Measurements from ENCODE around the gene NEMF. TPM values are rescaled to one million over a fixed set of nuclear protein-coding genes. Genes with fewer than 3 reads are reported as not detected.
"Not testable (repeated sequence)": the region's sequence is repeated elsewhere in the genome, so short reads cannot be mapped to it uniquely, and the experiment has no call there.

NEMF gene
- total RNA-seq, 2 donors from 2014 or later, result 49.3 to 61.4 TPM

DNA sequence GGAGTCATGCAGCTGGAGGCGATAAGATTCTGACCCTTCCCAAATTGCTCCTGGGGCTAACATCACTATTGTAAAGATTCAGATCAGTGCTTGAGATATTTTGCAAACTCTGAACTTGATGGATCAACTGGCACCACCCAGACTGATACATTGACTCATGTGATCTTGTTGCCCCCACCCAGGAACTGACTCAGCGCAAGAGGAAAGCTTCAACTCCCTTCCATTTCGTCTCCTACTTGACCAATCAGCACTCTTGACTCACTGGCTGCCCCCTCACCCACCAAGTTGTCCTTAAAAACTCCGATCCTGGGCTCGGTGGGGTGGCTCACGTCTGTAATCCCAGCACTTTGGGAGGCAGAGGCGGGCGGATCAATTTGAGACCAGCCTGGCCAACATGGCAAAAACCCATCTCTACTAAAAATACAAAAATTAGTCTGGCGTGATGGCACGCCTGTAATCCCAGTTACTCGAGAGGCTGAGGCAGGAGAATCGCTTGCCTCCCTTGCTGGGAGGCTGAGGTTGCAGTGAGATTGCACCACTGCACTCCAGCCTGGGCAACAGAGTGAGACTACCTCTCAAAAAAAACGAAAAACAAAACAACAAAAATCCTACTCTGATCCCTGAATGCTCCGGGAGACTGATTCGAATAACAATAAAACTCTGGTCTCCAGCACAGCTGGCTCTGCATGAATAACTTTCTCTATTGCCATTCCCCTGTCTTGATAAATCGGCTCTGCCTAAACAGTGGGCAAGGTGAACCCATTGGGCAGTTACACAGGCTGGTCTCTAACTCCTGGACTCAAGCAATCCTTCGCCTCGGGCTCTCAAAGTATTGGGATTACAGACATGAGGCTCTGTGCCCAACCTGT, 30.5 kb upstream of the NEMF start:
- intact Hi-C loops (cut with DNase I), result loop anchor here in 1 of 2 donors (10.0 kb wide), 1 partner anchor 202 kb away; no protein-coding TSS in a partner anchor
- no peak for DNase-seq (ENCODE audit: low spot score)

DNA sequence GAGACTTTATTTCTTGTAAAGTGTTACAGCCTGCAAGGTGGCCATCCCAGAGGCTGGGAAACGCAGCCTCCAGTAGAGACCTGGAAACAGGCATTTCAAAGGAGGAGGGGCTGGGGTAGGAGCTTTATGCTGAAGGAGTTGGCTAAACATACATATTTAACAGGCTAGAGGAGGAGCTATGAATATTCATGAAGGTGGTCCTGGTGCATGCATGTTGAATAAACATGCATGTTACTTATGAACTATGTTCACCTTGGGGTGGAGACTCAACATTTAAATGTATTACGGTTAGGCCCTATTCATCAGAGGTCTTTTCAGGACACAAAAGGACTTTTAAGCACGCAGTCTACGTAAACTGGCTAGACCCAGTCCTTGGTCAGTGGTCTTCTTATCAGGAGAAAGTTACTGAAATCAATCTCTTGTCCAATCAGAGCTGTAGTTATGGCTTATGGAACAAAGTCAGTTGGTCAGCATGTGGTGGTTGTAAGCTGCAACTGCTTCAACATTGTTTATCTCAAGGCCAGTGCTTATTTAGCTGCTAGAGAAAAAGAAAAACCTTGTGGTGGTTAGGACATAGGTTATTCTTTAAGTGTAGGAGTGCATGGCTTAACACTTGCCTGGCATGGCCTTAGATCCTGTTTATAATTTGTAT, 28.9 kb upstream of the NEMF start:
- intact Hi-C loops (cut with DNase I), result loop anchor here in 1 of 2 donors (10.0 kb wide), 1 partner anchor 203 kb away; no protein-coding TSS in a partner anchor
- no peak for DNase-seq (ENCODE audit: low spot score)

DNA sequence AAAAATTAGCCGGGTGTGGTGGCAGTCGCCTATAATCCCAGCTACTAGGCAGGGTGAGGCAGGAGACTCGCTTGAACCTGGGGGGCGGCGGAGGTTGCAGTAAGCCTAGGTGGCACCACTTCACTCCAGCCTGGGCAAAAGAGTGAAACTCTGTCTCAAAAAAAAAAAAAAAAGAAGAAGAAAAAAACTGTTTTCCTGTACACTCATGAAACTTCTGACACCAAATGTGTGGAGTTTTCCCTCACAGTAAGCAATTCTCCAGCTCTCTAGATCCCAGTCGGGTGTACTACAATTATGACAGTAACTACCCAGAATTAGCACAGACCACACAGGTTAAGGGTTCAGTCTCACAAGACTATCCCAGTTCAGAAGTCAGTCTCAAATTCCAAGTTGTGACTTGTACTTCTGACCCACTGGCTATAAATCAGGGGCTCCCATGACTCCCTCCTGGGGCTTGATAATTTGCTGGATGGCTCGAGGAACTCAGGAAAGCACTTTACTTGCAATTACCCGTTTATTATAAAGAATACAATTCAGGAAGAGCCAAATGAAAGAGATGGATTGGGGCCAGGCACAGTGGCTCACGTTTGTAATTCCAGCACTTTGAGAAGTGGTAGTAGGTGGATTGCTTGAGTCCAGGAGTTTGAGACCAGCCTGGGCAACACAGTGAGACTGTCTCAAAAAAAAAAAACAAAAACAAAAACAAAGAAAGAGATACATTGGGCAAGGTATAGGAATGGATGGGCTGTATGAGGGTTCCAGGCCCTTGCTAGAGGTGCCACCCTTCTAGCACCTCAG, 27.9 kb upstream of the NEMF start:
- no peak for DNase-seq (ENCODE audit: low spot score)
- intact Hi-C loops (cut with DNase I), result loop anchor here in 1 of 2 donors (10.0 kb wide), 1 partner anchor 204 kb away; no protein-coding TSS in a partner anchor

DNA sequence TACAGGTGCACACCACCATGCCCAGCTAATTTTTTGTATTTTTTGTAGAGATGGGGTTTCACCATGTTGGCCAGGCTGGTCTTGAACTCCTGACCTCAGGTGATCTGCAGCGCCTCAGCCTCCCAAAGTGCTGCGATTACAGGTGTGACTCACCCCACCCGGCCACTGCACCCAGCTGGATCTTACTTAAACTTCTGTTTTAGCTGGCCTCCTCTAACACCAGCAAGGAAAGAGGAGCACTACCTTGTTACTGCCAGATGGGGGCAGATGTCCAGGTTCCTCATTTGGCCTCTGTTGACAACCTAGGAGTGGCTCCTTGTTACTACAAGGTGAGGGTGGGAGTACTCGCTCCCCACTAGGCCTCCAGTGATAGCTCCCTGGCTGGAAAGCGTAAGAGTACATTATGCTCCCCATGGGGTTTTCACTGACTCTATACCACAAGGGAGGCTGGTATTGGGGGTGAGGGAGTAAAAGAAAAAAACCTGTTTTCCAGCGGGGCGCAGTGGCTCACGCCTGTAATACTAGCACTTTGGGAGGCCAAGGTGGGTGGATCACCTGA, 27.1 kb upstream of the NEMF start:
- intact Hi-C loops (cut with DNase I), result loop anchor here in 1 of 2 donors (10.0 kb wide), 1 partner anchor 205 kb away; no protein-coding TSS in a partner anchor
- no peak for DNase-seq (ENCODE audit: low spot score)

DNA sequence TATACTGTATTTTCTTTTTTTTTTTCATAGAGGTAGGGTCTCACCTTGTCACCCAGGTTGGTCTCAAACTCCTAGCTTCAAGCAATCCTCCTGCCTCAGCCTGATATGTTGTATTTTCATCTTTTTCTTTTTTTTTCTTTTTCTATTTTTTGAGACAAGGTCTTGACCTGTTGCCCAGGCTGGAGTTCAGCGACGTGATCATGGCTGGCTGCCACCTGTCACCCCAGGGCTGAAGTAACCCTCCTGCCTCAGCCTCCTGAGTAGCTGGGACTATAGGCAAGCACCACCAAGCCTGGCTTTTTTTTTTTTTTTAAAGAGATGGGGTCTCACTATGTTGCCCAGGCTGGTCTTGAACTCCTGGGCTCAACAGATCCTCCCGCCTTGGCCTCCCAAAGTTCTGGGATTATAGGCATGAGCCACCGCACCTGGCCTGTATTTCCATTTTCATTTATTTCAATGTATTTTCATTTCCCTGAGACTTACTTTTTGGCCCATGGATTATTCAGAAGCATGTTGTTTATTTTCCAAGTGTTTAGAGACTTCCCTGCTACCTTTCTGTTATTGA, 24.1 kb upstream of the NEMF start:
- intact Hi-C loops (cut with DNase I), result no loop called here
- DNase-seq (ENCODE audit: low spot score), result no peak

DNA sequence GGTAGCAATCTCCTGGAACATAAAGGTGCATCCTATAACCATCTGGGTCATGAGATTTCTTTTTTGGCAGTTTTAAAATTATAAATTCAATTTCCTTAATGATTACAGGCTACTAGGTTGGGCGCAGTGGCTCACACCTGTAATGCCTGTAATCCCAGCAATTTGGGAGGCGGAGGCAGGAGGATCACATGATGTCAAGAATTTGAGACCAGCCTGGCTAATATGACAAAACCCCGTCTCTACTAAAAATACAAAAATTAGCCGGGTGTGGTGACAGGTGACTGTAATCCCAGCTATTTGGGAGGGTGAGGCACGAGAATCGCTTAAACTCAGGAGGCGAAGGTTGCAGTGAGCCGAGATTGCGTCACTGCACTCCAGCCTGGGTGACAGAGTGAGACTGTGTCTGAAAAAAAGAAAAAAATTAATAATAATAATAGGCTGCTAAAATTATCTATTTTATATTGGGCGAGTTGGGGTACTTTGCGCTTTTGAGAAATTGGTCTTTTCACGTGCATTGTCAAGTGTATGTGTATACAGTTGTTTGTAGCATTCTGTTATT, 23.1 kb upstream of the NEMF start:
- intact Hi-C loops (cut with DNase I), result no loop called here
- DNase-seq (ENCODE audit: low spot score), result no peak

DNA sequence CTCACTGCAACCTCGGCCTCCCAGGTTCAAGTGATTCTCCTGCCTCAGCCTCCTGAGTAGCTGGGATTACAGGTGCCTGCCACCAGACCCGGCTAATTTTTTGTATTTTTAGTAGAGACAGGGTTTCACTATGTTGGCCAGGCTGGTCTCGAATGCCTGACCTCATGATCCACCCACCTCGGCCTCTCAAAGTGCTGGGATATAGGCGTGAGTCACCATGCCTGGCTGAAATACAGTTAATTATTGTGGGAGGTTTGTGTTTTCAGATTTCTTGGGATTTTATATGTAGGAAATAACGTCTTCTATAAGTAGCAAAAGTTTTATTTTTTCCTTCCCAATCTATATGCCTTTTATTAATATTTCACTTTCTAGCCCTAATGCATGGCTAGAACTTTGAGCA, 21.0 kb upstream of the NEMF start:
- not testable (repeated sequence) for DNase-seq (ENCODE audit: low spot score)

DNA sequence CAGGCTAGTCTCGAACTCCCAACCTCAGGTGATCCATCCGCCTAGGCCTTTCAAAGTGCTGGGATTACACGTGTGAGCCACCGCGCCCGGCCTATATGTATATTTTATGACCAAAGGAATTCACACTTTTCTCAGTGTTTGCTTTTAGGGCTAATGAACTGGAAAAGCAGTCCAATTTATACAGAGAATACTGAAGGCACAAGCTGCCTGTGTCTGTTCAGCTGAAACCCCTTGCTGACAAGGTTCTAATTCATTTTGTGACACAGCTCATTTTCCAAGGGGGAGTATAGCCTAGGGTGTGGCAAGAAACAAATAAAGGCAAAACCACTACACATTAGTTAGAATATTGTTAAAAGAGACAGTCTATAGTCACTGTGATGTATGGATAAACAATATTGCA, 18.3 kb upstream of the NEMF start:
- intact Hi-C loops (cut with DNase I), result no loop called here
- no peak for DNase-seq (ENCODE audit: low spot score)

More for the DNA sequence above, 21.0 kb upstream of the NEMF start:
- intact Hi-C loops (cut with DNase I), result not testable (repeated sequence)

DNA sequence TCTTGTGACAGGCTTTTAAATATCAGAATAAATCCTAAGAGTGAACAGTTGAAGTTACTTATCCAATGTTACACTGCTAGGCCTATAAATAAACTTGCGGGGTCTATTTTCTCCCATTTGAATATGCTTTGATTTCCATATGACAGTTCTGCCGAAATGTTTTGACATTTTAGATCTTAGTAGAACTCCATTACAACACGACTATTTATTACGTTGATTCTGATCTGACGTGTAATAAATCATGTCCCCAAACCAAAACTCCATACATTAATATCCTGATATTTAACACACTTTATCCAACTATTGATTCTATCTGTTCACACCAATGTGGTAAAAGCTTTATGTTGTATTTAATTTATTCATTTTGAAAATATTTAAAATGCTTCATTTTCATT, 16.1 kb upstream of the NEMF start:
- DNase-seq (ENCODE audit: low spot score), result no peak
- intact Hi-C loops (cut with DNase I), result loop anchor here in 1 of 2 donors (10.0 kb wide), 1 partner anchor 136 kb away; no protein-coding TSS in a partner anchor

DNA sequence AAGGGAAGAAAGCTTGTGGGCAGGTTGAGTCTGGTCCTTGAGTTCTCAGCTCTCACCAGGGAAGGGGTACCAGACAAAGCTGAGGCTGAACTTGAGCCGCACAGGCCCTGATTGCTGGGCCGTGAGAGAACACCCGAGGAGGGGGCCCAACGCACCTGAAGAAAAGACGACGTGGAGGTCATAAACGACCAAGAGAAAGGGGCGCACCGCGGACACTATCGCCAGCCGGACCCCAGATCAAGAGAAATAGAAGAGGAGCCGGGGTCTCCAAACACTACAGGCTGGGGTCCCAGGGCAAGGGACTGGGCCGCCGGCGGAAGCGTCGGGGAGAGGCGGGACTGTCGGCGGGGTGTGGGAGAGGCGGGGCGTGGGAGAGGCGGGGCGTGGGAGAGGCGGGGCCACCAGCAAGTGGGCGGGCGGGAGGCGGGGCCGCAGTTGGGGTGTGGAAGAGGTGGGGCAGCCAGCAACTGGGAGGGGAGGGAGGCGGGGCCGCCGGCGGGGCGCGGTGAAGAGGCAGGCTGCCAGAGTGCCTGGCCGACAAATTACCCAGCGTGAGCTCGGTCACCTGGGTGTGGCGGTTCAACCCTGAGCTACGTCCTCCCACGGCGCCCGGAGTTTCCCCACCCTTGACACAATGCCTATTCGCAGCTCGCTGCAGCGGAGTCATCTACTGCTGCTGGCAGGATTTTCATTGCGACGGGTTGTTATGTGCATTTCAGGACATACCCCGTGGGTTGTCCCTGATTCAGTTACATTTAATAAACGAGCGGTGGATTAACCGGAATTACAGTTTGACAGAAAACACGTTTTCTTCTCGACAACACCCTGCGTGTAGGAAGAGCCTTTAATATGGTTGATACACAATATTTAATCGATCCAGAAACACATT, 15.5 kb upstream of the NEMF start:
- peak; percentile 99 for DNase-seq (ENCODE audit: low spot score)
- intact Hi-C loops (cut with DNase I), result loop anchor here in 1 of 2 donors (10.0 kb wide), 1 partner anchor 137 kb away; no protein-coding TSS in a partner anchor

DNA sequence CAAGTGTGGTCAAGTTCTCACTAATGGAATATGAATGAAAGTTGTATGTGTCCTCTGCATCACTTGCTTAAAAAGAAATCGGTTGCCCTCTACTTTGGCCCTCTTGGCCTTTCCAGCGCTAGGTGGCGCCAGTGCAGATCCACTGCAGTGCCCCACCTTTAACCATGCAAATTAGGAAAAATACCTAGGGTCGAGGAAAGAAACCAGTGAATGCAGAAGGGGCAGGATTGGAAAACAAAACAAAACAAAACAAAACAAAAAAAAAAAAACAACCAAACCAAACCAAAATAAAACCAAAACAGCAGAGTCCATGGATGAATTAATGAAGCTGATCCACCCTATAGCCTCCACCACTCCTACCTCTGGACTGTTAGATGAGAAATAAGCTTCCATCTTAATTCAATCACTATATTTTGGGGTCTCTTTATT, 12.9 kb upstream of the NEMF start:
- intact Hi-C loops (cut with DNase I), result loop anchor here in 1 of 2 donors (10.0 kb wide), 1 partner anchor 139 kb away; no protein-coding TSS in a partner anchor
- DNase-seq (ENCODE audit: low spot score), result peak; percentile 89

DNA sequence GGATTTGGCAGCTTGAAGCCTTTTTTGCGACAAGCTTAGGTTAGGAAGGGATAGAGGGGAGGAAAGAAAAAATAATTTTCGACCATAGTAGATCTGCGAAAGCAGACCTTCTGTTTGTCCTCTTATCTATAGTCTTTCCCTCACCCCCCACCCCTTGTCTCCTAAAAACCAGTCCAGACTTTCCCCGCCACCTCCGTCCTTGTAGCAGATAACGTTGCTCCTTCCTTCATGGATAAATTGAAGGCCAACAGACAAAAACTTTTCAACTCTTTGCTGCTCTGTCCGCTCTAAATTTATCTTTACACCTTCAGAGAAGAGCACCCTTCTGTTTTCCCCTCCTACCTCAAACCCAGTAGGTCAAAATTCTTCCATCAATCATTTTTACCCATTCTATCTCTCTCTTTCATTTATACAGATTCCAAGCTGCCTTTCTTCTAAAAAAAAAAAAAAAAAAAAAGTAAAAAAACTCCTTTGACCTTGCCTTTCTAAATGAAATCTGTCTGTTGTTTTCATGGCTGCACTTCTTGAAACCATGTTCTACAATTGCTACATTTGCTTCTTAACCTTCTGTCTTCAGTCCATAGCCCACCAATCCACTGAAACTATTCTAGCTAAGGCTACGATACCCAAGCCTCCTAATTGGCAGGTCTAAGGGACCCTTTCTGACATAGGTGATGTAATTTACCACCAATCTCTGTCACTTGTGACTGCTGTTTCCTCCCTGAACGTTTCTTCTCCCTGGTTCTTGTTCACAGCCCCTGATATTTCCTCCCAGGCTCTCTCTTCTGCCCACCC, 11.1 kb upstream of the NEMF start:
- DNase-seq (ENCODE audit: low spot score), result no peak
- intact Hi-C loops (cut with DNase I), result loop anchor here in 1 of 2 donors (5.0 to 10.0 kb wide), 2 partner anchors 141 to 244 kb away; no protein-coding TSS in a partner anchor

DNA sequence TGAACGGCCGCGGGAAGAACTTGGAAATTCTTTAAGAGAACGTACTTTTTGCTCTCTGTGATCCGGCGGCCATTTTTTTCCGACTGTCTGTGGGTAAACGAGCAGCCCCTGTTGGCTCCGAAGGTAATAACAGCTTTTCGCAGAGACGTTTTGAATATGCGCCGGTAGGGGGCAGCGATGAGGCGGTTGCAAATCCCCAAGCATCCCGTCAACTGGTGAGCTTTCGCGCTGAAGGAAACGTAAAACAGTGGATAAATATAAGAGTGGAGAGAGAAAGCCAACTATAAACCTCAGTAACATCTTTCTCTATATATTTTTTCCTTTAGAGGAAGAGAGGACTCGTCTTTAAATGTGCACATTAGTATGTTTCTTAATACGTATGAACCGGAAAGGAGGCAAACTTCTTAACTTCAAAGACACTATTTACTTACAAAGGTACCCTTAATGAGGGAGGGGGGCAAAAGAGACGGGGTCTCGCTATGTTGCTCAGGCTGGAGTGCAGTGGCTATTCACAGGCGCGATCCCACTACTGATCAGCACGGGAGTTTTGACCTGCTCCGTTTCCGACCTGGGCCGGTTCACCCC, 9.6 kb upstream of the NEMF start:
- intact Hi-C loops (cut with DNase I), result loop anchor here in 1 of 2 donors (5.0 to 10.0 kb wide), 2 partner anchors 143 to 245 kb away; no protein-coding TSS in a partner anchor
- peak; percentile 94 for DNase-seq (ENCODE audit: low spot score)

DNA sequence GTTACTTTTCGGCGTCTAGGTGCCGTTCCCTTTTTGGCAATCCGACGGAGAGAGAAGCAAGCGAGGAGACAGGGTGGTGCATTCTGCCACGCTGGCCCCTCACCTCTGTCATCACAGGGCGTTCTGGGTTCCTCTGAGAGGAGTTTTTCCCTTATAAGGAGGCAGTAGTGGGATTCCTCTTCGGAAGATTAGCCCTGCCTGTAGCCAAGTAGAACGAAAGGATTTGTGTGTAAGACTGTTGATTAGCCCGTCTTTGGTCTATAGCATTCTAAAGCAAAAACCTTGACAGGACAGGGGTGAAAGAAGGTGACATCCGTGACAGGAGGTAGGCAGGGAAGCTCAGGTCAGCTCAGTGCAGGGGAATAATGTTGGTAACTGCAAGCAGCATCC, 9.1 kb upstream of the NEMF start:
- DNase-seq (ENCODE audit: low spot score), result peak; percentile 92
- intact Hi-C loops (cut with DNase I), result loop anchor here in 1 of 2 donors (5.0 to 10.0 kb wide), 2 partner anchors 143 to 246 kb away; no protein-coding TSS in a partner anchor

DNA sequence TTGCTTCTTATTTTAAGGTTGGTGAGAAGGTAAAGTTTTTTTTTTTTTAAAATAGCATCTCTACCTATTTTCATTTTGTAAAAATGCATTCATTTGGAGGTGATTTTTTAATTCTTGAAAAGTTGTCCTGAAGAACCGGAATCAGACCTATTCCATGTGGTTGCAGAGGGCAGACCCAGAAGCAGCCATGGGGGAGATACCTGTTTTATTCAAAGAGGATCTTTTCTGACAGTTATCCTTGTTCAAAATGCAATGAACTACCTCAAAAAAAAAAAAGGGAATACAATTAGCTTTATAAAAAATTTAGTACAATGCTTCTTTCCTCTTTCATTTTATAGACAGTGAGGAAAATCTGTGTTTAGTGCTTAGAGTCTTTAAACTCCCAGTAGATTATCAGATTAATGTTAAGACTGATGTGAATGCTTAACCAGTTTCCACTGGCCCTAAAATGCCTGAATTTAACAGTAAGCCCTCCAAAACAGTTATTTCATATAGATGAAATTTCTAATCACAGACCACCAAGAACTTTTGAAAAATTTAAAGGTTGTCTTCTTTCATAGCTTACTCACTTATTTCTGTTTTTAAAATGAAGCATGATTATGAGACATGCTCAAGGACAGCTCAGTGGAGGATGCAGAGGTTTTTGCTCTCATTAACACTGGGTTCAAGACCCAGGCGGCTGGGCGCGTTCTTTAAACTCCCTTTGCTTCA, 8.6 kb upstream of the NEMF start:
- DNase-seq (ENCODE audit: low spot score), result no peak
- intact Hi-C loops (cut with DNase I), result loop anchor here in 1 of 2 donors (5.0 to 10.0 kb wide), 2 partner anchors 144 to 246 kb away; no protein-coding TSS in a partner anchor
